ENCODE results near the gene RAB4A. TPM values are rescaled to one million over a fixed set of nuclear protein-coding genes. Genes with fewer than 3 reads are reported as not detected.

Gene RAB4A
- total and polyA plus RNA-seq, 9 of the 15 experiments (the other 6 are each of a cell fraction or from before 2014, with no cell fraction given): 8.3 to 61.0 (median 26.7) TPM

DNA sequence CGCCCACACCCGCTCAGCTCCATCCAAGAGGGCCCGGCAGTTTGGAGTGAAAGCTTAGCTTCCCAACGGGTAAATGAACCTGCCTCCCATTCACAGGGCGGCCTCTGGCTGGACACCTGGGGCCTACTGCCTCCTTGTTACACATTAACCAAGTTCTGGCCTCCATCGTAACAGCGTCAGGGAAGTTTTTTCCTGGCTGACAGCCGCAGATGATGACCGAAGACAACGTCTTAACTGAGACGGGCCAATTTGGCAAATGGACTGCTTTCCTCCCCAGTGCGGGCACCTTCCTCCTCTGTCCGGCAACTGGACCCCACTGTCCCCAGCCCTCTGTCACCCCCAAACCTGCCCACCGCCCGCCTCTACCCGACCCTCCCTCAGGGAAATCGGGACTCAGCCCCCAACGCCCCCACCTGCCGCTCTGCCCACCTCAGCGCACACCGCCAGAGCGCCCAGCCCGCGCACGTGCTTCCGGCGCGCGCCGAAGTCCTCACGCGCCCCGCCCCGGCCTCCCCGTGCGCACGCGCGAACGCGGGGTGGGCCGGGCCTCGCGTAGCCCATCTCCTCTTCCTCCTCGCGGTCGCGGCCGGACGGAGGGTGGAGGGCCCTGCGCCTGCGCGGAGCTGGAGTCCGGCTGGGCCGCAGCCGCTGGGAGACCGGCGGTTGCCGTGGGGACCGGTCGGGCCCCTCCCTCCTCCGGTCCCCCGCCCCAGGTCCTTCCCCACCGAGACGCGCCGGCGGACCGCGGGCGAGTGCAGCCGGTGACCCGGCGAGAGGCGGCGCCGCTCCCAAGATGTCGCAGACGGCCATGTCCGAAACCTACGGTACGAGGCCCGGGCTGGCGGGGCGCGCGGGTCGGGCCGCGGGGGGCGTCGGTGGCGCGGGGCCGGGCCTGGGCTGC, at the start of gene RAB4A (continued):
- TF ChIP-seq, protein P1, sequence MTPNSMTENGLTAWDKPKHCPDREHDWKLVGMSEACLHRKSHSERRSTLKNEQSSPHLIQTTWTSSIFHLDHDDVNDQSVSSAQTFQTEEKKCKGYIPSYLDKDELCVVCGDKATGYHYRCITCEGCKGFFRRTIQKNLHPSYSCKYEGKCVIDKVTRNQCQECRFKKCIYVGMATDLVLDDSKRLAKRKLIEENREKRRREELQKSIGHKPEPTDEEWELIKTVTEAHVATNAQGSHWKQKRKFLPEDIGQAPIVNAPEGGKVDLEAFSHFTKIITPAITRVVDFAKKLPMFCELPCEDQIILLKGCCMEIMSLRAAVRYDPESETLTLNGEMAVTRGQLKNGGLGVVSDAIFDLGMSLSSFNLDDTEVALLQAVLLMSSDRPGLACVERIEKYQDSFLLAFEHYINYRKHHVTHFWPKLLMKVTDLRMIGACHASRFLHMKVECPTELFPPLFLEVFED (CRISPR knock-in tag; conservative IDR thresholded peaks at IDR 0.05): 0 out of 2 replicates have a peak, but pooled peaks have one; percentile 63
- TF ChIP-seq MED1 (CRISPR knock-in tag; IDR thresholded peaks at IDR 0.05; ENCODE audit: borderline replicate concordance): no peak
- no peak for TF ChIP-seq PHTF2 (CRISPR knock-in tag; IDR thresholded peaks at IDR 0.05)
- TF ChIP-seq ZNF766 (CRISPR knock-in tag; conservative IDR thresholded peaks at IDR 0.05): 0 out of 2 replicates have a peak, but pooled peaks have one; percentile 21
- TF ChIP-seq, protein P2, sequence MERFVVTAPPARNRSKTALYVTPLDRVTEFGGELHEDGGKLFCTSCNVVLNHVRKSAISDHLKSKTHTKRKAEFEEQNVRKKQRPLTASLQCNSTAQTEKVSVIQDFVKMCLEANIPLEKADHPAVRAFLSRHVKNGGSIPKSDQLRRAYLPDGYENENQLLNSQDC (CRISPR knock-in tag; IDR thresholded peaks at IDR 0.05): no peak
- TF ChIP-seq NR1H2 (CRISPR knock-in tag; IDR thresholded peaks at IDR 0.05): no peak
- TF ChIP-seq TRIM28 (IDR thresholded peaks at IDR 0.05): no peak
- TF ChIP-seq FOXA3 (CRISPR knock-in tag; conservative IDR thresholded peaks at IDR 0.05 in 1 of 2, IDR thresholded peaks at IDR 0.05 in 1 of 2): 0 out of 4 replicates have a peak, but pooled peaks of 1 of the 2 experiments have one; percentile 32
- no peak for TF ChIP-seq GABPB2 (CRISPR knock-in tag; conservative IDR thresholded peaks at IDR 0.05)
- peak; percentile 95 for TF ChIP-seq POLR2G (IDR thresholded peaks at IDR 0.05; ENCODE audit: low read depth, low read length)
- TF ChIP-seq PTBP1 (IDR thresholded peaks at IDR 0.05; ENCODE audit: low read depth, low read length): no peak
- TF ChIP-seq ELF1 (tag; IDR thresholded peaks at IDR 0.05): peak; percentile 88
- TF ChIP-seq, protein P3, sequence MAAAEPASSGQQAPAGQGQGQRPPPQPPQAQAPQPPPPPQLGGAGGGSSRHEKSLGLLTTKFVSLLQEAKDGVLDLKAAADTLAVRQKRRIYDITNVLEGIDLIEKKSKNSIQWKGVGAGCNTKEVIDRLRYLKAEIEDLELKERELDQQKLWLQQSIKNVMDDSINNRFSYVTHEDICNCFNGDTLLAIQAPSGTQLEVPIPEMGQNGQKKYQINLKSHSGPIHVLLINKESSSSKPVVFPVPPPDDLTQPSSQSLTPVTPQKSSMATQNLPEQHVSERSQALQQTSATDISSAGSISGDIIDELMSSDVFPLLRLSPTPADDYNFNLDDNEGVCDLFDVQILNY (CRISPR knock-in tag; IDR thresholded peaks at IDR 0.05): no peak
- TF ChIP-seq FIP1L1 (IDR thresholded peaks at IDR 0.05; ENCODE audit: low read depth, low read length, poor library complexity, severe bottlenecking): peak; percentile 69
- TF ChIP-seq KLF13 (tag; IDR thresholded peaks at IDR 0.05; ENCODE audit: borderline replicate concordance, low read depth): peak; percentile 72
- no peak for TF ChIP-seq TEAD4 (IDR thresholded peaks at IDR 0.05; ENCODE audit: low read length)
- TF ChIP-seq TEAD4 (CRISPR knock-in tag; IDR thresholded peaks at IDR 0.05; ENCODE audit: borderline replicate concordance): no peak
- peak; percentile 91 for TF ChIP-seq GABPA (tag; conservative IDR thresholded peaks at IDR 0.05; ENCODE audit: low read depth)
- TF ChIP-seq ZNF354B (CRISPR knock-in tag; IDR thresholded peaks at IDR 0.05): no peak
- no peak for TF ChIP-seq TCF7 (IDR thresholded peaks at IDR 0.05; ENCODE audit: borderline replicate concordance)
- TF ChIP-seq ZNF175 (CRISPR knock-in tag; IDR thresholded peaks at IDR 0.05; ENCODE audit: low read depth): peak; percentile 92
- TF ChIP-seq RBBP5 (IDR thresholded peaks at IDR 0.05; ENCODE audit: borderline replicate concordance, insufficient read depth, low read length, poor library complexity, severe bottlenecking): peak; percentile 88
